ENCODE data around the gene CREB3. TPM values are rescaled to one million over a fixed set of nuclear protein-coding genes. Genes with fewer than 3 reads are reported as not detected.
A peak's percentile ranks its signal among the peaks of the same experiment; 100 is the strongest.

Gene CREB3
- total RNA-seq, 4 donors from 2014 or later: 17.8 to 39.6 (median 26.2) TPM

DNA sequence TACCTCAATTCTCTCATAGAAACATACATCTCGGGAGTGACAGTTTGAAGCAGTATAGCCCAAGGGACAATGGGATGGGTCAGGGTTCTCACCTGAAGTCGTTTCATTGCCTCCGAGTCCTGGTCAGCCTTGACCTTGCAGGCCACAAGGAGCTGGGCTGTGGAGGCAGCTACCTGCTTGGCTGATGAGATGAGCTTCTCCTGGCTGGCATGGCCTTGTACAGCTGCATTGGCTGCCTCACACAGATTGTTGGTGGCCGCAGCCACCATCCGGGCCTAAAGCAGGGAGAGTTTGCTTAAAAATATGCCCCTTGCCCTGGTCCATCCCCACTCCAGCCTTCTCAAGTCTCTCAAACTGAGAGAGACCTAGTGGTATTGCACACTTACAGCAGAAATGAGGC is 34.2 kb upstream of the CREB3 start:
- no peak overlapping the region for H3K4me3 ChIP-seq
- intact Hi-C loops (cut with DNase I; ENCODE audit: low total_unique reads) (no loop called here), in situ Hi-C loops (cut with MboI; ENCODE audit: low sequenced_read_pairs in 4 of 4) (loop anchor here in 1 of 4 donors (10.0 kb wide), 1 partner anchor 53 kb away; no protein-coding TSS in a partner anchor)
- ATAC-seq (no peak), DNase-seq (no peak)
- peak overlapping the region in 1 of 4 donors; percentile 65 for H3K27ac ChIP-seq
- no peaks in the 10 kb centered on the region for H3K9me3 ChIP-seq
- no peak for TF ChIP-seq POLR2A (IDR thresholded peaks at IDR 0.05)
- TF ChIP-seq, protein P1, sequence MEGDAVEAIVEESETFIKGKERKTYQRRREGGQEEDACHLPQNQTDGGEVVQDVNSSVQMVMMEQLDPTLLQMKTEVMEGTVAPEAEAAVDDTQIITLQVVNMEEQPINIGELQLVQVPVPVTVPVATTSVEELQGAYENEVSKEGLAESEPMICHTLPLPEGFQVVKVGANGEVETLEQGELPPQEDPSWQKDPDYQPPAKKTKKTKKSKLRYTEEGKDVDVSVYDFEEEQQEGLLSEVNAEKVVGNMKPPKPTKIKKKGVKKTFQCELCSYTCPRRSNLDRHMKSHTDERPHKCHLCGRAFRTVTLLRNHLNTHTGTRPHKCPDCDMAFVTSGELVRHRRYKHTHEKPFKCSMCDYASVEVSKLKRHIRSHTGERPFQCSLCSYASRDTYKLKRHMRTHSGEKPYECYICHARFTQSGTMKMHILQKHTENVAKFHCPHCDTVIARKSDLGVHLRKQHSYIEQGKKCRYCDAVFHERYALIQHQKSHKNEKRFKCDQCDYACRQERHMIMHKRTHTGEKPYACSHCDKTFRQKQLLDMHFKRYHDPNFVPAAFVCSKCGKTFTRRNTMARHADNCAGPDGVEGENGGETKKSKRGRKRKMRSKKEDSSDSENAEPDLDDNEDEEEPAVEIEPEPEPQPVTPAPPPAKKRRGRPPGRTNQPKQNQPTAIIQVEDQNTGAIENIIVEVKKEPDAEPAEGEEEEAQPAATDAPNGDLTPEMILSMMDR (IDR thresholded peaks at IDR 0.05 in 4 of 5, conservative IDR thresholded peaks at IDR 0.05 in 1 of 5): no peak
- no peaks in the 10 kb centered on the region for H3K27me3 ChIP-seq
- H3K36me3 ChIP-seq: peaks cover 6 to 65% of the 10 kb centered on the region in 2 donors
- peaks cover 7 to 8% of the 10 kb centered on the region in 2 donors for H3K4me1 ChIP-seq

DNA sequence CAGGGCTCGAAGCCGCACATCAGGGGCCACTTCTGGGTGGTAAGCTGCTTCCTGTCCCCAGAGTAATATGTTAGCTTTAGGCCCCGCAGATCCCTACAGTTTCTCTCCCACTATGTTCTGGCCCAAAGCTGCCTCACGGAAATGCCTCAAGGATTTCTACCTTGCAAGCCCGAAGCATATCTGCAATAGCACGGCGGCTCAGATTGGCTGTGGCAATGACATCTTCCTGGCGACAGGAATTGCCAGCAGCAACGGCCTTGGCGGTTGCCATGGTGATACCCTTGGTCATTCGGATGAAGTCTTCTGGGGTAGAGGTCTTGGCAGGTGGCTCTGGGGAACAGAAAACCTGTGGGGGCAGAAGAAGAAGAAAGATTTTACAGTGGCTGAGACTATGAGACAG is 32.4 kb upstream of the CREB3 start:
- H3K27ac ChIP-seq: no peak overlapping the region
- peaks cover 6 to 7% of the 10 kb centered on the region in 2 donors for H3K4me1 ChIP-seq
- intact Hi-C loops (cut with DNase I; ENCODE audit: low total_unique reads): no loop called here
- TF ChIP-seq, protein P1 (IDR thresholded peaks at IDR 0.05 in 4 of 5, conservative IDR thresholded peaks at IDR 0.05 in 1 of 5): no peak
- no peak for TF ChIP-seq POLR2A (IDR thresholded peaks at IDR 0.05)
- ATAC-seq: no peak
- H3K9me3 ChIP-seq: no peaks in the 10 kb centered on the region
- peaks cover 6 to 83% of the 10 kb centered on the region in 2 donors for H3K36me3 ChIP-seq
- no peak for DNase-seq
- in situ Hi-C loops (cut with MboI; ENCODE audit: low sequenced_read_pairs in 4 of 4): no loop called here
- H3K27me3 ChIP-seq: no peaks in the 10 kb centered on the region
- no peak overlapping the region for H3K4me3 ChIP-seq

DNA sequence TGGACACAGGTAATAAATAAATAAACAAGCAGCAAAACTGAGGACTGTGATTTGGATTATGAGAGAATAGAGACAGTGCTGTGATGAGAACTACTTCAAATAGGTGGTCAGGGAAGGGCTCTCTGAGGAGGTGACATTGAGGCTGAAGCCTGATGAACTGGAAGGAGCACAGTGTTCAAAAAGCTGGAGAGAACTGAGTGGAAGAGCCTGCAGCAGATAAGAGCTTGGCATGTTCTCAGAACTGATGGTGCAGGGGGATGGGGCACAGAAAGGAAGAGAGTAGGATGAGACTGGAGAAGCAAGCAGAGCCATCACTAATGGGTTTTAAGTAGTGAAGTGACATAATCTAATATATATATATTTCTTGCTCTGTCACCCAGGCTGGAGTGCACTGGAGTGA is 31.5 kb upstream of the CREB3 start:
- Histone ChIP-seq H3K36me3 (peaks cover 6 to 93% of the 10 kb centered on the region in 2 donors), H3K4me3 (no peak overlapping the region), H3K27me3 (no peaks in the 10 kb centered on the region), H3K27ac (no peak overlapping the region), H3K9me3 (no peaks in the 10 kb centered on the region), H3K4me1 (peaks cover 4 to 7% of the 10 kb centered on the region in 2 donors)
- no peak for DNase-seq
- TF ChIP-seq, protein P1 (IDR thresholded peaks at IDR 0.05 in 4 of 5, conservative IDR thresholded peaks at IDR 0.05 in 1 of 5): no peak
- no peak for TF ChIP-seq POLR2A (IDR thresholded peaks at IDR 0.05)
- intact Hi-C loops (cut with DNase I; ENCODE audit: low total_unique reads) (no loop called here), in situ Hi-C loops (cut with MboI; ENCODE audit: low sequenced_read_pairs in 4 of 4) (no loop called here)
- no peak for ATAC-seq

DNA sequence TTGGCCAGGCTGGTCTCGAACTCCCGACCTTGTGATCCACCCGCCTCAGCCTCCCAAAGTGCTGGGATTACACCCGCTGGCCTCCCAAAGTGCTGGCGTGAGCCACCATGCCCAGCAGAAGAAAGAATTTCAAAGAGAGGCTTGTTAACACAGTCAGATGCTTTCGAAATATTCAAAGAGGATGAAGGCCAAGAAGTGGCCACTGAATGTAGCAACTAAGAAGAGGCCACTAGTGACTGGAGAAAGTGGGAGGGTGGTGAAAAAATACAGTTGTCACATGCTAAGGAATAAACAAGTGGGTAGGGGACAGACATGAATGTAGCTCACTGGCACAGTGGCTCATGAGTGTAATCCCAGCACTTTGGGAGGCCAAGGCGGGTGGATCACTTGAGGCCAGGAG is 29.8 kb upstream of the CREB3 start:
- DNase-seq: no peak
- no peak overlapping the region for H3K27ac ChIP-seq

More for the DNA sequence above, 29.8 kb upstream of the CREB3 start:
- no peaks in the 10 kb centered on the region for H3K9me3 ChIP-seq
- TF ChIP-seq, protein P1 (IDR thresholded peaks at IDR 0.05 in 4 of 5, conservative IDR thresholded peaks at IDR 0.05 in 1 of 5): no peak
- no peak for TF ChIP-seq POLR2A (IDR thresholded peaks at IDR 0.05)
- H3K36me3 ChIP-seq: peaks cover 17 to 100% of the 10 kb centered on the region in 2 donors
- H3K4me3 ChIP-seq: no peak overlapping the region
- intact Hi-C loops (cut with DNase I; ENCODE audit: low total_unique reads): no loop called here
- no peaks in the 10 kb centered on the region for H3K4me1 ChIP-seq
- in situ Hi-C loops (cut with MboI; ENCODE audit: low sequenced_read_pairs in 4 of 4): no loop called here
- no peaks in the 10 kb centered on the region for H3K27me3 ChIP-seq
- no peak for ATAC-seq
